Measurements from ENCODE around the gene BCHE. TPM values are rescaled to one million over a fixed set of nuclear protein-coding genes. Genes with fewer than 3 reads are reported as not detected.

BCHE gene
- total RNA-seq, 1 donor from 2014 or later: 5.8 TPM

DNA sequence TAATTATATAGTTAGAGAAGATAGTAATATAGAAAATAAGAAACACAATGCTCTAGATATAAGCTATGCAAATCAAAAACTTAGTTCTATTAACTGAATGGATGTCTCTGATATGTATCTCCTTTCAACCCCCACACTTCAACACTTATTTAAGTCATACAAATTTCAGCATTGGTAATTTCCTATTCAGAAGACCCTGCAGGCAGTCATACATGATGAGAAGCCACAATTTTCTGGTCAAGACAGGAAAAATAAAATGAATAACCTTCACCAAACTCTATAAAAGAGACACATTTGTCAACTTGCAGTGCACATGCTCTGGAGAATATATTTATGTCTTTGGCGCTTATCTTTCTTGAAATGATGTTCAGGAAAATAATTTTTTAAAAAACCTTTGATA is 578 bp upstream of the BCHE start:
- Histone ChIP-seq H3K4me3 (no peak overlapping the region), H3K27me3 (ENCODE audit: low read depth) (no peaks in the 10 kb centered on the region), H3K36me3 (no peaks in the 10 kb centered on the region), H3K27ac (no peak overlapping the region), H3K9me3 (no peaks in the 10 kb centered on the region), H3K4me1 (no peaks in the 10 kb centered on the region)
- DNase-seq (no peak), ATAC-seq (no peak)
- intact Hi-C loops (cut with DNase I): no loop called here
- no peak for TF ChIP-seq CTCF (IDR thresholded peaks at IDR 0.05)

DNA sequence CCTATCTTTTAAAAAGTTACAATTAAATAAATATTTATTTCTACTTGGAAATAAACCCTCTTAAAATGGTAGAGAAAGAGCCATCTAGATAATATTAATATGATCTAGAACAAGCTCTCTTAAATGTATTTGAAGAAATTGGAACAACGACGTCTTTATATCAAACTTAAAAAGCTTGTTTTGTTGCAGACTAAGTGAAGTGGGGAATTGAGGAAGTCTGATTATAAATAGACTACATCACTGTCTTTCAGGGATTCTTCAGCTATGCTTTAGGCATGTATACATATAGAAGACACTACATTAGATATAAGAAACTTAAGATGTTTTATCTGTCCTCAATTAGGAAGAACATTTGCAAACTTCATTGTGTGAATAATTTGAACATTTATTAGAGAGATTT is 1.8 kb downstream of the BCHE start:
- Histone ChIP-seq H3K27me3 (ENCODE audit: low read depth) (no peaks in the 10 kb centered on the region), H3K36me3 (no peaks in the 10 kb centered on the region), H3K9me3 (no peaks in the 10 kb centered on the region), H3K27ac (no peak overlapping the region), H3K4me1 (no peaks in the 10 kb centered on the region), H3K4me3 (no peak overlapping the region)
- ATAC-seq: no peak
- no peak for TF ChIP-seq CTCF (IDR thresholded peaks at IDR 0.05)
- intact Hi-C loops (cut with DNase I): no loop called here
- DNase-seq: no peak

GRCh38 chr3:165830746-165831145 is 6.5 kb downstream of the BCHE start:
- Histone ChIP-seq H3K9me3 (no peaks in the 10 kb centered on the region), H3K27ac (no peak overlapping the region), H3K4me1 (no peaks in the 10 kb centered on the region), H3K36me3 (no peaks in the 10 kb centered on the region), H3K27me3 (ENCODE audit: low read depth) (no peaks in the 10 kb centered on the region), H3K4me3 (no peak overlapping the region)
- DNase-seq: no peak
- TF ChIP-seq CTCF (IDR thresholded peaks at IDR 0.05): no peak
- intact Hi-C loops (cut with DNase I): no loop called here
- no peak for ATAC-seq

GRCh38 chr3:165827883-165828282 is 9.3 kb downstream of the BCHE start:
- Histone ChIP-seq H3K4me1 (no peaks in the 10 kb centered on the region), H3K9me3 (no peaks in the 10 kb centered on the region), H3K27ac (no peak overlapping the region), H3K27me3 (ENCODE audit: low read depth) (no peaks in the 10 kb centered on the region), H3K4me3 (no peak overlapping the region), H3K36me3 (no peaks in the 10 kb centered on the region)
- no peak for TF ChIP-seq CTCF (IDR thresholded peaks at IDR 0.05)
- intact Hi-C loops (cut with DNase I): no loop called here
- ATAC-seq (no peak), DNase-seq (no peak)

DNA sequence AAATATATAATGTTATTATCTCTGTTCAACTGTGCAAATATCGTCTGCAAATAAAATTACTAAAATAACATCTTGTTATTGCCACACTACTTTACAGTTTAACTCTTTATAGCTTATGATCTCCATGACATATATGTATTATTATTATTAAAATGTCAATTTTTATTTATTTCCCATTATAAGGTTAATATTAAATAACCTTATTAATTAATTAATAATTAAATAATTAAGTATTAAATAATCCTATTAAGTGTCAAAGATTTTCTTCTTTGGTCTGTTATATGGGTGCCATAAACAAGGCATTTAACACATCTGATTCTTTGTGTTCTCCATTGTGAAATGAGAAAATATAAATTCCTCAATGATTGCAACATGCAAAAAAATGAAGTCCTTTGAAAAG is 10.0 kb downstream of the BCHE start:
- Histone ChIP-seq H3K27me3 (ENCODE audit: low read depth) (no peaks in the 10 kb centered on the region), H3K4me3 (no peak overlapping the region), H3K9me3 (no peaks in the 10 kb centered on the region), H3K27ac (no peak overlapping the region), H3K36me3 (no peaks in the 10 kb centered on the region), H3K4me1 (no peaks in the 10 kb centered on the region)
- TF ChIP-seq CTCF (IDR thresholded peaks at IDR 0.05): no peak
- ATAC-seq (no peak), DNase-seq (no peak)
- intact Hi-C loops (cut with DNase I): no loop called here

- TF ChIP-seq CTCF (IDR thresholded peaks at IDR 0.05): no peak
- ATAC-seq (no peak), DNase-seq (no peak)
- no peaks in the 10 kb centered on the region for H3K36me3 ChIP-seq
- no peaks in the 10 kb centered on the region for H3K9me3 ChIP-seq
- H3K27me3 ChIP-seq (ENCODE audit: low read depth): no peaks in the 10 kb centered on the region
- no peaks in the 10 kb centered on the region for H3K4me1 ChIP-seq
- no peak overlapping the region for H3K4me3 ChIP-seq
- intact Hi-C loops (cut with DNase I): no loop called here
- no peak overlapping the region for H3K27ac ChIP-seq
These were observed 16.5 kb downstream of the BCHE start for GRCh38 chr3:165820671-165821123.

All from lower lobe of right lung (tissue), 2 donors.